Fibroblast of lung (primary cell): ENCODE measurements around the gene P2RY13. TPM values are rescaled to one million over a fixed set of nuclear protein-coding genes. Genes with fewer than 3 reads are reported as not detected.
A peak's percentile ranks its signal among the peaks of the same experiment; 100 is the strongest.

Experiments used
- DNase-seq, 2 donors: peaks; one replicate each; pipeline versions ENCODE4 v3.0.0 to v3.0.0-alpha.2; 2010; ENCODE audit warnings: low read depth in 2 of 2
- H2AFZ ChIP-seq: 2 replicates; pipeline ENCODE4 v1.5.1; 2012; ENCODE audit warnings: low read length, control low read depth, inconsistent platforms
- H3K27ac ChIP-seq: 2 replicates; pipeline ENCODE4 v1.5.1; 2011; ENCODE audit warnings: low read length, control low read depth; ENCODE audit not compliant: insufficient read depth
- H3K27me3 ChIP-seq: 2 replicates; pipeline ENCODE4 v1.5.1; 2011; ENCODE audit warnings: mild to moderate bottlenecking, low read length; ENCODE audit not compliant: control insufficient read depth, insufficient read depth
- H3K36me3 ChIP-seq: 2 replicates; pipeline ENCODE4 v1.5.1; 2011; ENCODE audit warnings: low read length; ENCODE audit not compliant: control insufficient read depth, insufficient read depth
- H3K4me1 ChIP-seq: 2 replicates; pipeline ENCODE4 v1.5.1; 2011; ENCODE audit warnings: low read length; ENCODE audit not compliant: control insufficient read depth, insufficient read depth; ENCODE audit errors: extremely low read depth
- H3K4me2 ChIP-seq: 2 replicates; pipeline ENCODE4 v1.5.1; 2011; ENCODE audit warnings: low read length, control low read depth; ENCODE audit not compliant: insufficient read depth; ENCODE audit errors: extremely low read depth
- H3K4me3 ChIP-seq, 4 experiments: fragments of 200-600 bp in 1 of 4; sonication (generic) in 1 of 4; replicated peaks in 1 of 4; 2 replicates each; pipeline ENCODE4 v1.5.1; 2011 to 2016; ENCODE audit warnings: low read length in 4 of 4, low read depth in 3 of 4, mild to moderate bottlenecking in 3 of 4, control low read depth in 2 of 4, inconsistent platforms in 1 of 4, mixed read lengths in 1 of 4; ENCODE audit not compliant: insufficient read depth in 1 of 4; ENCODE audit errors: control extremely low read depth in 1 of 4
- H3K79me2 ChIP-seq: 2 replicates; pipeline ENCODE4 v1.5.1; 2012; ENCODE audit warnings: mild to moderate bottlenecking, low read length, inconsistent platforms; ENCODE audit not compliant: control insufficient read depth, insufficient read depth
- H3K9ac ChIP-seq: 2 replicates; pipeline ENCODE4 v1.5.1; 2011; ENCODE audit warnings: mild to moderate bottlenecking, low read length, control low read depth; ENCODE audit not compliant: insufficient read depth
- H3K9me3 ChIP-seq: 2 replicates; pipeline ENCODE4 v1.5.1; 2012; ENCODE audit warnings: low read depth, low read length; ENCODE audit not compliant: control insufficient read depth, insufficient read depth
- H4K20me1 ChIP-seq: 2 replicates; pipeline ENCODE4 v1.5.1; 2011; ENCODE audit warnings: low read length; ENCODE audit not compliant: control insufficient read depth, insufficient read depth; ENCODE audit errors: extremely low read depth
- EZH2 ChIP-seq: IDR thresholded peaks from 2 replicates; pipeline ENCODE4 v1.5.1; 2012; ENCODE audit warnings: low read length, control low read depth, mild to moderate bottlenecking; ENCODE audit errors: missing control alignments
- polyA plus RNA-seq, 2 donors: library from polyadenylated mRNA; depleted of rRNA in 1 of 2; stranded (reverse) in 1 of 2; unstranded in 1 of 2; fragments of >200 nt; gene quantifications; 2 replicates each; pipeline ENCODE4 v1.2.1, GENCODE V29; 2011 to 2012; ENCODE audit warnings: missing spikeins in 1 of 2
- total RNA-seq: library from RNA; depleted of rRNA; stranded (reverse); fragments of >200 nt; gene quantifications from 2 replicates; pipeline ENCODE4 v1.2.1, GENCODE V29; 2014
- TF ChIP-seq, protein P1 (sequence below), 2 donors: IDR thresholded peaks in 1 of 2; conservative IDR thresholded peaks in 1 of 2; 1 replicate in 1 of 2; 2 replicates in 1 of 2; pipeline ENCODE4 v1.5.1; 2011 to 2012; ENCODE audit warnings: low read length in 2 of 2, control low read depth in 1 of 2, inconsistent platforms in 1 of 2, low read depth in 1 of 2, mild to moderate bottlenecking in 1 of 2

Gene P2RY13
- total and polyA plus RNA-seq, 2 donors (not counting 1 experiment from before 2014, with no cell fraction given) = 0.03 TPM; not detected in 1

DNA sequence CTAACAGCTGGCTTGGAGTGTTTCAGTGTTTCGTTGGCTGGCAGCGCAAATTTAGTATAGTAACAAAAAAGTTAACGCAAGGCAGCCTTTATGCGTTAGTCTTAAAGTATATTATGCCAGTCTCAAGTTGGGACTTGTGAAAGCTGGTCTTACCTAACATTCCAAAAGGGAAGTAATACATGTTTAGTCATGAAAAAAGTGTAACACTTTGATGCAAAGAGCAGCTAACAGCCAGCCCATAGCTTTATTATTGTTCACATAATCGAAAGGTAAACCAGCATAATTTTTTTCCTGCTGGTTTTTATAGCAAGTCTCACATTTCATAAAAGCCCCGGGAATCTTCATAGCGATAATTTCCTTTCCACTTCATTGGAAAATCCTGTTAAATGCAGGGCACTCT is 10.4 kb downstream of the P2RY13 start:
- Histone ChIP-seq H3K9ac (no peak overlapping the region), H3K27me3 (no peaks in the 10 kb centered on the region), H3K27ac (peak overlapping the region; percentile 61), H4K20me1 (no peaks in the 10 kb centered on the region), H2AFZ (no peak overlapping the region), H3K4me2 (no peak overlapping the region), H3K4me3 (no peak overlapping the region), H3K36me3 (no peaks in the 10 kb centered on the region), H3K79me2 (no peaks in the 10 kb centered on the region), H3K4me1 (peaks cover 18% of the 10 kb centered on the region), H3K9me3 (no peaks in the 10 kb centered on the region)
- TF ChIP-seq, protein P1, sequence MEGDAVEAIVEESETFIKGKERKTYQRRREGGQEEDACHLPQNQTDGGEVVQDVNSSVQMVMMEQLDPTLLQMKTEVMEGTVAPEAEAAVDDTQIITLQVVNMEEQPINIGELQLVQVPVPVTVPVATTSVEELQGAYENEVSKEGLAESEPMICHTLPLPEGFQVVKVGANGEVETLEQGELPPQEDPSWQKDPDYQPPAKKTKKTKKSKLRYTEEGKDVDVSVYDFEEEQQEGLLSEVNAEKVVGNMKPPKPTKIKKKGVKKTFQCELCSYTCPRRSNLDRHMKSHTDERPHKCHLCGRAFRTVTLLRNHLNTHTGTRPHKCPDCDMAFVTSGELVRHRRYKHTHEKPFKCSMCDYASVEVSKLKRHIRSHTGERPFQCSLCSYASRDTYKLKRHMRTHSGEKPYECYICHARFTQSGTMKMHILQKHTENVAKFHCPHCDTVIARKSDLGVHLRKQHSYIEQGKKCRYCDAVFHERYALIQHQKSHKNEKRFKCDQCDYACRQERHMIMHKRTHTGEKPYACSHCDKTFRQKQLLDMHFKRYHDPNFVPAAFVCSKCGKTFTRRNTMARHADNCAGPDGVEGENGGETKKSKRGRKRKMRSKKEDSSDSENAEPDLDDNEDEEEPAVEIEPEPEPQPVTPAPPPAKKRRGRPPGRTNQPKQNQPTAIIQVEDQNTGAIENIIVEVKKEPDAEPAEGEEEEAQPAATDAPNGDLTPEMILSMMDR (conservative IDR thresholded peaks at IDR 0.05 in 1 of 2, IDR thresholded peaks at IDR 0.05 in 1 of 2; ENCODE audit: low read depth in 1 of 2, low read length in 2 of 2) = no peak
- no peak for TF ChIP-seq EZH2
- peak in 1 of 2 donors; percentile 17 for DNase-seq

DNA sequence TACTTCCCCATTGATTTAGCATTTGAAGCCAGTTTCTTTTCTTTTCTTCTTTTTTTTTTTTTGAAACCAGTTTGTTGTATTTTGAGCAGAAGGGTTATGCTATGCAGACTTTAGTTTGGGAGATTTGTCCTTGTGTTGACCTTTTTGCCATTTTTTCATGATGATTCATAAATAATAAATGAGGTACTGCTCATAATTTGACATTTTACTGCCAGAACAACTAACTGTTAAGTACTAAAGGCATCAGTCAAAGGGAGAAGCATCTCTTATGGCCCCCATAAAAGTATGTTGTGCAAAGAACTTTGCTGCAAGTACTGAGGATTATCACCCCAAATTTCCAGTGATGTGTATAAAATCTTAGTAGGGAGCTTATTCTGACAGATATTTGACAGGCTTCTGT is 11.0 kb downstream of the P2RY13 start:
- Histone ChIP-seq H3K9me3 (no peaks in the 10 kb centered on the region), H3K27me3 (no peaks in the 10 kb centered on the region), H3K4me3 (no peak overlapping the region), H3K79me2 (no peaks in the 10 kb centered on the region), H2AFZ (no peak overlapping the region), H3K9ac (no peak overlapping the region), H4K20me1 (no peaks in the 10 kb centered on the region), H3K27ac (peak overlapping the region; percentile 61), H3K4me1 (peaks cover 18% of the 10 kb centered on the region), H3K36me3 (no peaks in the 10 kb centered on the region), H3K4me2 (peak overlapping the region; percentile 3)
- no peak for TF ChIP-seq EZH2
- TF ChIP-seq, protein P1 (conservative IDR thresholded peaks at IDR 0.05 in 1 of 2, IDR thresholded peaks at IDR 0.05 in 1 of 2; ENCODE audit: low read depth in 1 of 2, low read length in 2 of 2) = no peak
- peak; percentile 49 to 83 for DNase-seq

DNA sequence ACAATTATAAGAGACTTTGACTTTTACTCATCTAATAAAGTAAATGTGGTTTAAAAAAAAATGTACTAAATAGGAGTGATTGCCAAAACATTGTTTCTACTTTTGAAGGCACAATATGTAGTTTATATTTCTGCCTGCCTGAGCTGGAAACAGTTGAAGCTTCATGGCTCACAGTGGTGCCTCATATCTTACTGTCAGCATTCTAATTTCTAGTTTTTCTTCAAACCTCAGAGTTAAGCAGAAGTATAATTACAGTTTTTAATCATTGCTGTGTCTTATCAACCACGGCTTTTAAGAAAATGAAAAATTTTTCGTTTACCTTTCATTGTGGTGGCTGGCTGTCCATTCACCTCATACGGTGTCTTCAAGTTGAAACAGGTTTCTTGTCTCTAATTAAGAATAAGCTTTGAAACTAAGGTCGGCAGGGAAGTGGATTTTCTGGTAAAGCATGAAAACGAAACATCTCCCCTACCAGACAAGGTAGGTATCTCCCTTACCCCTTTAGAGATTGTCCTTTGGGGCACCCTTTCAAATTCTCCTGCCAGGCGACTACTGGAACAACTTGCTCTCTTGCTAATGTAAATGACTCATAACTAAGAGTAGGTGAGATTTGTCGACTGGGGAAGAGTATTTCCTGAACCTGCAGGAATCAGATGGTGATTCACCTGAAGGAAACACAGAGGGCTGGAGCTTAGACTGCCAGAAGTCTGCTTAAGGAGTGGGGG is 12.9 kb downstream of the P2RY13 start, which contains the start of gene GPR87:
Gene GPR87, minus strand, starts transcription at position 554 of the 725 bp plus-strand sequence. CDS start 16,720 bp downstream, outside the sequence.
- DNase-seq = peak; percentile 9 to 78
- no peak within 1 kb of the TSS for H3K4me2 ChIP-seq
- H4K20me1 ChIP-seq = no peaks in the 10 kb centered on the region
- TF ChIP-seq, protein P1 (conservative IDR thresholded peaks at IDR 0.05 in 1 of 2, IDR thresholded peaks at IDR 0.05 in 1 of 2; ENCODE audit: low read depth in 1 of 2, low read length in 2 of 2) = no peak
- TF ChIP-seq EZH2 = no peak
- H2AFZ ChIP-seq = no peak within 1 kb of the TSS
- H3K27ac ChIP-seq = no peak within 1 kb of the TSS
- H3K79me2 ChIP-seq = no peaks in the 10 kb centered on the region
- peaks cover 18% of the 10 kb centered on the region for H3K4me1 ChIP-seq
- no peaks in the 10 kb centered on the region for H3K9me3 ChIP-seq
- no peak within 1 kb of the TSS for H3K4me3 ChIP-seq
- no peaks in the 10 kb centered on the region for H3K36me3 ChIP-seq
- no peaks in the 10 kb centered on the region for H3K27me3 ChIP-seq
- H3K9ac ChIP-seq = no peak within 1 kb of the TSS
